ENCODE data around the gene PTPRG.

Gene PTPRG

GRCh38 chr3:61657689-61658088, 96.3 kb downstream of the PTPRG start:
- DNase-seq = no peak

GRCh38 chr3:61662861-61663260, 101.5 kb downstream of the PTPRG start:
- no peak for DNase-seq

DNA sequence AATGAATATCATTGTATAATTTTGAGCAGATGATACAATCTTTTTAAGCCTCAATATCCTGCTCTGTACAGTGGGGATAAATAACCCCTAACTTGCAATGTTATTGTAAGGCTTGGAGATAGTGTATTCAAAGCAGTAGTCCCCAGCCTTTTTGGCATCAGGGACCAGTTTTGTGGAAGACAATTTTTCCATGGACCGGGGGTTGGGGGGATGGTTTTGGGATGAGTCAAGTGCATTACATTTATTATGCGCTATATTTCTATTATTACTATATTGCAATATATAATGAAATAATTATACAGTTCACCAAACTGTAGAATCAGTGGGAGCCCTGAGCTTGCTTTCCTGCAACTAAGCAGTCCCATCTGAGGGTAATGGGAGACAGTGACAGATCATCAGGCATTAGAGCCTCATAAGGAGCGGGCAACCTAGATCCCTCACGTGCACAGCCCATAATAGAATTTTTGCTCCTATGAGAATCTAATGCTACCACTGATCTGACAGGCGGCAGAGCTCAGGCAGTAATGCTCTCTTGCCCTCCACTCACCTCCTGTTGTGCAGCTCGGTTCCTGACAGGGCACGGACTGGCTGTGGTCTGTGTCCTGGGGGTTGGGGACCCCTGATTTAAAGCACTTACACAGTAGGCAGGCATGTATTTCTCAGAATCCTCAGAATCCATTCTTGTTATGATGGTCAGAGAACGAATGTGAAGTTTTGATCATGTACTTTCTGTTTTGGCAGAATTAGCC, 102.2 kb downstream of the PTPRG start:
- DNase-seq = no peak

- no peak for DNase-seq
These were observed 102.7 kb downstream of the PTPRG start for GRCh38 chr3:61664105-61664482.

DNA sequence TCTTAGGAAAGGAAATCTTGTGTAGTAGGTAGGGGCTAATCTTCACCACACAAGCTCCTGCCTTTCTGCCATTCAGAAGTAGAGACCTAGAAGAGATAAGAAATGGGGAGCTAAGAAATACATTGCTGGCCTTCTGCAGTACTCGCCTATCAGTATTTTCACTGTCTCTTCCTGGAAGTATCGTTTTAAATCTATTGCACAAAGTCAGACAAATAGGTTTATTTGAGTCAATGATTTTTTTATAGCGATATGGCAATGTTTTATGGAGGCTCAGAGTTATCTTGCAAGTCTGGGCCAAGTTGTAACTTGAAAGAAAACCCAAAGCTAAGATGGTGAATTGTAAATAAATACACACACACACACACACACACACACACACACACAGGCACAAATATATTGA, 103.8 kb downstream of the PTPRG start:
- no peak for DNase-seq

DNA sequence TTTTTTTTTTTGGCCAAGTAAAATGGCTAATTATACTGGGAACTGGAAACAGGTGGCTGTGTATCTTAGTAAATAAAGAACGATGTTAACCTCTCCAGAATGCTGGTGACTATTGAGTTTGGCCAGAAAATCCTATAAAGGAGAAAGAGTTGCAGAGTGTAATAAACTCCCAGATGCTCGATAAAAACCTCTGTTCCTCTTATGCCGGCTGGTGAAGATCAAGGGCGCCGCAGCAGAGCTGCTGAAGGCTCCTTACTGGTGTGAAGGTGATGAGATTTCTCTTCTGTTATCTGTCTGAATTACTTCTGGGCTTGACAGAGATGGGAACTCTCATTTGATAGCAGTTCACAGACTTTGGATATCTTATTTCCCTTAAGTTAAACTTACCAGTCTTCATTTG, 104.6 kb downstream of the PTPRG start:
- DNase-seq = no peak

GRCh38 chr3:61666615-61667330, 105.4 kb downstream of the PTPRG start:
- DNase-seq = no peak

GRCh38 chr3:61667383-61667782, 106.0 kb downstream of the PTPRG start:
- DNase-seq = no peak

DNA sequence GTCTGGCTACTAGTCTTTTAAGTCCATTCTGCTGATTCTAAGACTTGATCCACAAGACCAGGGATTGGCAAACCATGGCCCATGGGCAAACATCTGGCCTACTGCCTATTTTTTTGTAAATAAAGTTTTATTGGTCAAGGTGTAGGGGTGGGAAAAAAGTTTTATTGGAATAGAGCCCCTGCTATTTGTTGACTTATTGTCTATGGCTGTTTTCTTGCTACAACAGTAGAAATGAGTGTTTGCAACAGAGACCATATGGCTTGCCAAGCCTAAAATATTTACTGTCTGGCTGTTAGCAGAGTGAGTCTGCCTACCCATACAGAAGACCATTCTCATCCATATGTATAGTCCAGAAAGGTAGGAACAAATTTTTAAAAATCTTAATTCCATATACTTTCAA, 106.4 kb downstream of the PTPRG start:
- DNase-seq = no peak

DNA sequence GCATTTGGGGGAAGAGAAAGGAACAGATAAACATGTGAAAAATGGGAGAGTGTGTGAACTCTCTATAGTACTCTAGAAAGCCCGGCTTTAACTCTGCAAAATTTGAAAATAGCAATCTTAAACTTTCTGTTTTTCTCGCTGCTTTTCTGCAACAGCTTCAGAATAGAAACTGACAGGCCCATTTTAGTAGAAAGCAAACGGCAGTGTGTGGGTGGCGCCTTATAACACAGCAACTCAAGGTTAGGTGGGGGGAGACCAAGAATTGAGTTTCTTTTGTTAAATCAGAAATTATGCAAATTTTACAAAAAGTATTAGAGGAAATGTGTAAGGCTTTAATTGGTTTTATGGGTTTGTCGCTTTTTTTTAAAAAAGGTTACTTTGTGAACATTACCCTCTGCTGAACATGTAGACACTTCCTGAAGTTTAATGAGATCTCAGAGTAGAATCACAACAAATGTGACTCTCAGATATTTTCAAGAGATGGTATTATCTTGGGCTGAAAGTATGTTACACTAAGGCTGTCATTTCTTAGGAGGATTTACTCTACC, 107.0 kb downstream of the PTPRG start:
- no peak for DNase-seq

- DNase-seq = no peak
These were observed 107.8 kb downstream of the PTPRG start for GRCh38 chr3:61669203-61669602.

GRCh38 chr3:61669668-61670299, 108.4 kb downstream of the PTPRG start:
- DNase-seq = no peak

DNA sequence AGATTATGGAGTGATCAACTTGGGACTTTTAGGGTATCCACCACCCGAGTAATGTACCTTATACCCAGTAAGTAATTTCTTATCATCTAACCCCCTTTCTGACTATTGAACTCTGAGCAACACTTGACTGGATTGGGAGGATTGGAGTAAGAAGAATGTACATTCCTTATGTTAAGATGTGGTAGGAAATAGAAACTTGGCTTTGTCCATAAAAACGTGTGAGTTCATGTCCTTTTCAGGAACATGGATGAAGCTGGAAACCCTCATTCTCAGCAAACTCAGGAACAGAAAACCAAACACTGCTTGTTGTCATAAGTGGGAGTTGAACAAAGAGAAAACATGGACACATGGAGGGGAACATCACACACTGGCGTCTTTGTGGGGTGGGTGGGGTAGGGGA, 112.3 kb downstream of the PTPRG start:
- DNase-seq = no peak

DNA sequence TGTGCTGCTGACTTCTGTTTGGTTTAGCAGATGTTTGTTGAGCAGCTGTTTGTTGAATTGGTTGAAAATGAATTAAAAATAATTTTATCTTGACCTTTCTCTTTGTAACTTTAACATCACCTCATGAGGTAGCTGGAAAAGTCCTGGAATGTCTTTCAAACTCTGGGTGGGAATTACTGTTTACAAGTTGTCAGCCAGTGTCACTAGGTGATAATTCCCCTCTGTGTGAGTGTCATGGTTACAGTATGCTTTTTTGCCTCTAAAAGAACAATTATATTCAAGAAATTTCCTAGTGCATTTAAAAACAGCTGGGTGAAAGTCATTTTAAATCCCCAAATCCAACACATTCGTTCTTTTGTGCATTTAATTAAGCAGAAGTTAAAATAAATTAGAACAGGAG, 113.2 kb downstream of the PTPRG start:
- DNase-seq = no peak

GRCh38 chr3:61679026-61679425, 117.7 kb downstream of the PTPRG start:
- no peak for DNase-seq

GRCh38 chr3:61680617-61681016, 119.2 kb downstream of the PTPRG start:
- no peak for DNase-seq

- no peak for DNase-seq
These were observed 120.3 kb downstream of the PTPRG start for GRCh38 chr3:61681636-61682035.

GRCh38 chr3:61682671-61683548, 121.5 kb downstream of the PTPRG start:
- no peak for DNase-seq

DNA sequence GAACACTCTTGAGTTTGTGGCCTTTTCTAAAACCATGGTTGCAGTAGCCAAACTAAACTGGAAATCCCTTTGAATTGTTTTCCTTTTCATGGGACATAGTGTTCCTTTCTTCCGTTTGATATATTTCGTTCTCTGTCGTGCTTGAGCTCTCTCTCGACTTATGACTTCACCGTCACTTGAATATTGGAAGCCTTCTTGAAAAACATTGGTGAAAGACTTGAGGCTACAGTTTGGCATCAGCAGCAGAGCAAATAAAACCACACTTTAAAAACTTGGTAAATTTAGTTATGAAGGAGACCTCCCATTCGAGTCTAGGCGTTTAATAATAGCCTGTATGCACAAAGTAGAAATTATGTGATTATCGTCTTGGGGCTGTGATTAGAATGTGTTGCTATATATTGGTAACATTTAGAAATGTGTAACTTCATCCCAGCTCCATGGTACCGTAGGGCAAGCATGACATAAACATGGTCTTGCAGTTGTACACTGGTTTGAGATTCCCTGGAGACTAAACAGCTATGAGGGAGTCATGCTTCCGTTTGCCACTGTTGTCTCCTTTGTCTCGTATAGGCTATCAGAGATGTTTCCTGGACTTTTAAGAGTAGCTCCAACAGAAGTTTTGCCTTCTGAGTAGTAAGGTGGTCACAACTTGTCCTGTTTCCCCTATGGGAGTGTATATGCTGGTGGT, 122.3 kb downstream of the PTPRG start:
- DNase-seq = no peak

DNA sequence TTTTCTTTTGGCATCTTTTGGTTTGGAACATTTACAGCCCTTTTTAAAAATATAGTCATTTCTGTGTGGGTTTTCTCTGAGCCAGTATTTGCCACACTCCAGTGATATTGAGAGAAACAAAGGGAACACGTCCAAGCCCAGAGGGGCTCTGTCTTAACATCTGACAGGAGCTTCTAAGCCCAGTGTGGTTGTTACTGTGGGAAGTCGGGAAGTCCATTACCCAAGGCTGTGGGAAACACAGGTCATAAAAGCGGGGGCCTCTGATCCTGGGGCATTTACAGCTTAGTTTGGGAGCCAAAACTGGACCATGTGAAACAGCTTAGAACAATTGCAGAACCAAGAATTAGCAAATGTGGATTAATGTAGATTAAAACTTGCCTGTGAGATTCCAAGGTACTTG, 123.0 kb downstream of the PTPRG start:
- no peak for DNase-seq

DNA sequence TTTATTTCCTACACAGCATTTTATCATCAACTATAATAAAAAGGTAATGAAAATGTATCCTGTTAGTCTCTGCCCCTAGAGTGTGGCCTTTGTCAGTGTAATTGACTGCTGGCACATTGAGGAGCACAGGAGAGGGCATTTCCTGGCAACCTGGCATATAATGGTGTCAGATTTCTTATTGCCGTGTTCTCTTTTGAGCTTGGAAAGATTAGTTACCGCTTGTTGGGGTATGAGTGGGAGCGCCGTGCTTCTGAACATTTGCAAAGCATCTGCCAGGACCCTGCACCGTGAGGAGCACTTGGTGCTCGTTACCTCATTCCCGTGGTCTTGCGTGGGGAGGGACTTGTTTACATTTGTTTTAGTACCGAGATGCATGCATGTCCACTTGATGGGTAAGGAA, 124.4 kb downstream of the PTPRG start:
- no peak for DNase-seq

DNA sequence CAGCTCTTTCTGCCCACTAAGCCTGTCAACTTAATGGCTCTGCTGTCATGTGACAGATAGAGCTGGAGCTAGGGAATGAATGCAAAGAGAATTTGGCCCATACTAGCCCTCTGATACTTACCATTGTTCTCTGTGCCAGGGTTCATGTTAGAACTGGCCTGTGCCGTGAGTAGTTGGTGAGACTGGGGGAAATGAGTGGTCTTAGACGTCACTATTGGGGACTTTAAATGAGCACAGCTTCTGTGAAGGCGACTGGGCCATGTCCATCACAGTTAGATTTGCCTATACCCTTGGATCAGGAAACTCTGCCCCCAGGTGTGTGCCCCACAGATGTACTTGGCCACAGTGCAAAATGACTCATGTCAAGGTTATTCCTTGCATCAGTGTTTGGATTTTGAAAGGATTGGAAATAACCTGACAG, 124.9 kb downstream of the PTPRG start:
- no peak for DNase-seq
